HCT116 (cell line): ENCODE measurements around the gene PATL1. TPM values are rescaled to one million over a fixed set of nuclear protein-coding genes. Genes with fewer than 3 reads are reported as not detected.
A peak's percentile ranks its signal among the peaks of the same experiment; 100 is the strongest.

Experiments
- ATAC-seq: fragments of 200-7000 bp; cut with Tn5 transposase; 2 replicates; pipeline ENCODE4 v1.9.1; 2020; ENCODE audit warnings: mild to moderate bottlenecking, moderate library complexity
- BruUV-seq: library from RNA; stranded (reverse); fragments of 400-500 nt; replicated peaks from 2 replicates; lab custom pipeline; 2021; lab: Mats Ljungman, UMichigan
- CTCF ChIA-PET: fragments of 300-600 bp; sonication (Branson Sonifier 250); formaldehyde crosslinking; loops from one replicate; lab custom pipeline; 2021; ENCODE audit warnings: antibody characterized with exemption; lab: Charles Lee
- POLR2A ChIA-PET: fragments of 300-600, 350-600 bp; sonication (Branson Sonifier 250); formaldehyde crosslinking; loops from one replicate; lab custom pipeline; 2021; ENCODE audit warnings: antibody characterized with exemption; lab: Charles Lee
- RAD21 ChIA-PET, 2 experiments: fragments of 300-600 bp; sonication (Branson Sonifier 250); formaldehyde crosslinking; loops; one replicate each; lab custom pipeline; 2023; ENCODE audit warnings: low total read pairs in 2 of 2; ENCODE audit not compliant: uncharacterized antibody in 2 of 2, unreplicated experiment in 2 of 2, low non-redundant PET in 1 of 2; lab: Charles Lee
- DNase-seq: peaks from one replicate; pipeline ENCODE4 v3.0.0-alpha.2; 2010; ENCODE audit warnings: low read depth, low spot score
- H2AFZ ChIP-seq: fragments of 200-600 bp; shearing (Covaris generic), sonication (generic); 2 replicates; pipeline ENCODE4 v1.6.1; 2017; ENCODE audit warnings: low read depth, mixed run types, mixed read lengths, antibody characterized with exemption, low read length; ENCODE audit not compliant: poor library complexity, severe bottlenecking
- H3K27ac ChIP-seq: 2 replicates; pipeline ENCODE4 v1.5.1; 2012; ENCODE audit warnings: low read depth, low read length
- H3K27me3 ChIP-seq: fragments of 200-600 bp; sonication (generic); 2 replicates; pipeline ENCODE4 v1.6.1; 2016; ENCODE audit warnings: mixed run types, low read length, mixed read lengths; ENCODE audit not compliant: insufficient read depth
- H3K36me3 ChIP-seq, 2 experiments: fragments of 200-500 bp in 1 of 2; fragments of 200-600 bp in 1 of 2; sonication (Bioruptor generic) in 1 of 2; sonication (generic) in 1 of 2; 2 replicates each; pipeline versions ENCODE4 v1.5.1 to v1.6.1; 2014 to 2016; ENCODE audit warnings: low read length in 2 of 2, inconsistent platforms in 1 of 2, mixed read lengths in 1 of 2, mixed run types in 1 of 2; ENCODE audit not compliant: insufficient read depth in 2 of 2, control insufficient read depth in 1 of 2
- H3K4me1 ChIP-seq, 2 experiments: fragments of 200-600 bp in 1 of 2; sonication (generic) in 1 of 2; 2 replicates each; pipeline versions ENCODE4 v1.5.1 to v1.6.1; 2012 to 2017; ENCODE audit warnings: low read length in 2 of 2, inconsistent platforms in 1 of 2, mild to moderate bottlenecking in 1 of 2, mixed read lengths in 1 of 2, mixed run types in 1 of 2, moderate library complexity in 1 of 2; ENCODE audit not compliant: insufficient read depth in 2 of 2, control insufficient read depth in 1 of 2
- H3K4me2 ChIP-seq: fragments of 200-600 bp; sonication (generic); 2 replicates; pipeline ENCODE4 v1.6.1; 2017; ENCODE audit warnings: mixed run types, low read length, mixed read lengths
- H3K4me3 ChIP-seq, 2 experiments: fragments of 200-600 bp in 1 of 2; sonication (generic) in 1 of 2; replicated peaks in 1 of 2; 2 replicates each; pipeline ENCODE4 v1.5.1; 2011 to 2016; ENCODE audit warnings: low read length in 2 of 2, control low read depth in 1 of 2, low read depth in 1 of 2, mild to moderate bottlenecking in 1 of 2, mixed read lengths in 1 of 2, mixed run types in 1 of 2
- H3K79me2 ChIP-seq: fragments of 200-600 bp; sonication (generic); 2 replicates; pipeline ENCODE4 v1.6.1; 2017; ENCODE audit warnings: mild to moderate bottlenecking, mixed run types, low read length, moderate library complexity, mixed read lengths; ENCODE audit not compliant: insufficient read depth
- H3K9ac ChIP-seq: fragments of 200-600 bp; sonication (generic); 2 replicates; pipeline ENCODE4 v1.6.1; 2016; ENCODE audit warnings: low read length, mixed read lengths
- H3K9me2 ChIP-seq: fragments of 200-600 bp; sonication (generic), shearing (Covaris generic); 2 replicates; pipeline ENCODE4 v1.6.1; 2017; ENCODE audit warnings: mixed run types, mild to moderate bottlenecking, moderate library complexity; ENCODE audit not compliant: insufficient read depth
- H3K9me3 ChIP-seq, 2 experiments: fragments of 200-500 bp in 1 of 2; fragments of 200-600 bp in 1 of 2; sonication (Bioruptor generic) in 1 of 2; sonication (generic) in 1 of 2; 2 replicates each; pipeline ENCODE4 v1.6.1; 2014 to 2017; ENCODE audit warnings: low read length in 2 of 2, mixed read lengths in 2 of 2, inconsistent platforms in 1 of 2, low read depth in 1 of 2, mild to moderate bottlenecking in 1 of 2, mixed run types in 1 of 2, moderate library complexity in 1 of 2; ENCODE audit not compliant: control insufficient read depth in 1 of 2, insufficient read depth in 1 of 2
- H4K20me1 ChIP-seq: fragments of 200-600 bp; sonication (generic), shearing (Covaris generic); 2 replicates; pipeline ENCODE4 v1.6.1; 2017; ENCODE audit warnings: mixed run types, mild to moderate bottlenecking, moderate library complexity; ENCODE audit not compliant: insufficient read depth
- EGR1 ChIP-seq: IDR thresholded peaks from 2 replicates; pipeline ENCODE4 v1.6.1; 2012; ENCODE audit warnings: low read depth
- ELF1 ChIP-seq: IDR thresholded peaks from 2 replicates; pipeline ENCODE4 v1.6.1; 2012; ENCODE audit warnings: low read depth, borderline replicate concordance
- EZH2 ChIP-seq: fragments of 200-600 bp; sonication (generic); IDR thresholded peaks from 2 replicates; pipeline ENCODE4 v1.6.1; 2017; ENCODE audit warnings: antibody characterized with exemption, mixed run types
- EZH2phosphoT487 ChIP-seq: fragments of 200-600 bp; IDR thresholded peaks from 2 replicates; pipeline ENCODE4 v1.6.1; 2018; ENCODE audit warnings: antibody characterized with exemption, borderline replicate concordance
- JUND ChIP-seq: IDR thresholded peaks from 2 replicates; pipeline ENCODE4 v1.6.1; 2012
- POLR2A ChIP-seq: IDR thresholded peaks from 2 replicates; pipeline ENCODE4 v1.7.0; 2011; ENCODE audit warnings: borderline replicate concordance; ENCODE audit not compliant: insufficient read depth, insufficient read length; ENCODE audit errors: extremely low read depth
- POLR2AphosphoS5 ChIP-seq: IDR thresholded peaks from 2 replicates; pipeline ENCODE4 v1.6.1; 2011; ENCODE audit warnings: mild to moderate bottlenecking, low read depth, low read length, moderate library complexity
- ZFX ChIP-seq: fragments of 450-650 bp; IDR thresholded peaks from 2 replicates; pipeline ENCODE4 v1.6.1; 2017
- intact Hi-C: fragments of 100-400 bp; cut with micrococcal nuclease; formaldehyde crosslinking; loops from 2 replicates; pipeline ENCODE4 v1.10.0; 2022
- total RNA-seq: library from RNA; stranded (reverse); gene quantifications from one replicate; pipeline ENCODE4 v1.2.1, GENCODE V29; 2021; ENCODE audit not compliant: unreplicated experiment
- TF ChIP-seq, protein P1 (sequence below), 3 experiments: fragments of 200-600 bp in 1 of 3; sonication (generic) in 1 of 3; IDR thresholded peaks in 2 of 3; conservative IDR thresholded peaks in 1 of 3; 2 replicates each; pipeline ENCODE4 v1.5.1; 2012 to 2017; ENCODE audit warnings: low read depth in 2 of 3, low read length in 2 of 3, antibody characterized with exemption in 1 of 3, borderline replicate concordance in 1 of 3, control low read depth in 1 of 3, mild to moderate bottlenecking in 1 of 3, mixed read lengths in 1 of 3, mixed run types in 1 of 3, moderate library complexity in 1 of 3; ENCODE audit not compliant: insufficient read depth in 1 of 3
- TF ChIP-seq, protein P2 (sequence below): IDR thresholded peaks from 2 replicates; pipeline ENCODE4 v1.6.1; 2012

PATL1 gene
- total RNA-seq, 1 experiment from 2014 or later = 37.6 TPM

DNA sequence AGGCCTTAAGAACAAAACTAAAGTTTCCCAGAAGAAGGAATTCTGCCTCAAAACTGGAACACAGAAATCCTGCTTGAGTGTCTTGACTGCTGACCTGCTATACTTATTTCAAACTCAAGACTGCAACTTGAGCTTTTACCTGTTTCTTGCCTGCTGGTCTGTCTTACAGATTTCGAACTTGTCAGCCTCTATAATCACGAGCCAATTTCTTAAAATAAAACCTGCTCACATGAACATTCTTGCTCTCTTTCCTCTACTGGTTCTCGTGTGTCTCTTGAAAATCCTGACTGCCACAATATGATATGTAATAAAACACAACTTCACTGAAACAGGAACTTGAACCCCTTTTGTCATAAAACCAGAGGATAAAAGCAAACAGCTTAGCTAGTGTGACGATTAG lies 13.9 kb downstream of the PATL1 start (continued):
- TF ChIP-seq EZH2phosphoT487 = no peak
- no peak for TF ChIP-seq ZFX
- TF ChIP-seq, protein P1, sequence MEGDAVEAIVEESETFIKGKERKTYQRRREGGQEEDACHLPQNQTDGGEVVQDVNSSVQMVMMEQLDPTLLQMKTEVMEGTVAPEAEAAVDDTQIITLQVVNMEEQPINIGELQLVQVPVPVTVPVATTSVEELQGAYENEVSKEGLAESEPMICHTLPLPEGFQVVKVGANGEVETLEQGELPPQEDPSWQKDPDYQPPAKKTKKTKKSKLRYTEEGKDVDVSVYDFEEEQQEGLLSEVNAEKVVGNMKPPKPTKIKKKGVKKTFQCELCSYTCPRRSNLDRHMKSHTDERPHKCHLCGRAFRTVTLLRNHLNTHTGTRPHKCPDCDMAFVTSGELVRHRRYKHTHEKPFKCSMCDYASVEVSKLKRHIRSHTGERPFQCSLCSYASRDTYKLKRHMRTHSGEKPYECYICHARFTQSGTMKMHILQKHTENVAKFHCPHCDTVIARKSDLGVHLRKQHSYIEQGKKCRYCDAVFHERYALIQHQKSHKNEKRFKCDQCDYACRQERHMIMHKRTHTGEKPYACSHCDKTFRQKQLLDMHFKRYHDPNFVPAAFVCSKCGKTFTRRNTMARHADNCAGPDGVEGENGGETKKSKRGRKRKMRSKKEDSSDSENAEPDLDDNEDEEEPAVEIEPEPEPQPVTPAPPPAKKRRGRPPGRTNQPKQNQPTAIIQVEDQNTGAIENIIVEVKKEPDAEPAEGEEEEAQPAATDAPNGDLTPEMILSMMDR (IDR thresholded peaks at IDR 0.05 in 2 of 3, conservative IDR thresholded peaks at IDR 0.05 in 1 of 3; ENCODE audit: borderline replicate concordance in 1 of 3, insufficient read depth in 1 of 3, low read depth in 2 of 3, low read length in 2 of 3) = no peak
- TF ChIP-seq POLR2A = no peak
- no peak for TF ChIP-seq EZH2
- TF ChIP-seq, protein P2, sequence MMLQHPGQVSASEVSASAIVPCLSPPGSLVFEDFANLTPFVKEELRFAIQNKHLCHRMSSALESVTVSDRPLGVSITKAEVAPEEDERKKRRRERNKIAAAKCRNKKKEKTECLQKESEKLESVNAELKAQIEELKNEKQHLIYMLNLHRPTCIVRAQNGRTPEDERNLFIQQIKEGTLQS = no peak
- no peak for TF ChIP-seq EGR1

DNA sequence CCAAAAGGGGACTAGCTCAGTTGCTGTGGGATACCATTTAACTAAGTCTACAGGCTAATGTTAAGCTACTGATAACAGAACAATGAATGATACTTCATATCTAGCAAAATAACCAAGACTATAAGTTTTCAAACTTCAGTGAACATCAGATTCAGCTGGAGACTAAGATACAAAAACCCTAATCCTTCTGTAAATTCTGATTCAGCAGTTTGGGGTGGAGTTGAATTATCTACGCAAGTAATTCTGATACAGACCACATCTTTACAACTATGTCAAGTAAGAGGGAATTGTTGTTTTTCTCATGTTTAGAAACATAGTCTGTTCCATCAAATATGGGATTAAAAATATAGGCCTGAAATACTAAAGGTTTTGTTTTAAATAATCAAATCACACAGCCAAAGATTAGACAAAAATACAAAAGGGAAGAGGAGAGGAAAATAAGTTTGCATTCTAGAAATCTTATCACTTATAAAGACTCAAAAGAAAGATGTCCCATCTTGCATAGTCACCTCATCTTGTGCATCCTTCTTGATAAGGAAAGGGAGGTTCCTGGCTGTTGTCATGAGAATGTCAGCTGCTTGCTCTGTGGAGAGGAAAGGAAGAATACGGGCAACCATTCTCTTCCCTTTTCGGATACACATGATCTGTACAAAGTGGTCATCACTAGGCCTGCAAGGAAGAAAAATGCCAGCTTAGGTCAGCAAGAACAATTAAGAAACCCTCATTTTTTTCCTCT lies 21.4 kb downstream of the PATL1 start:
- intact Hi-C loops = no loop called here
- Histone ChIP-seq H3K4me1 (no peaks in the 10 kb centered on the region), H3K4me3 (no peak overlapping the region), H3K27me3 (no peaks in the 10 kb centered on the region), H2AFZ (no peak overlapping the region)
- POLR2A ChIA-PET = no interaction called here
- TF ChIP-seq, protein P2 = no peak
- TF ChIP-seq POLR2AphosphoS5 (no peak), JUND (no peak), ELF1 (no peak)
- TF ChIP-seq, all 23 proteins: peak for 0
- Histone ChIP-seq H3K9me2 (no peaks in the 10 kb centered on the region), H3K9ac (no peak overlapping the region), H4K20me1 (no peaks in the 10 kb centered on the region; the same call in 1 of the 2 replicates), H3K9me3 (no peaks in the 10 kb centered on the region), H3K36me3 (peaks cover 65 to 79% of the 10 kb centered on the region in 2 experiments), H3K27ac (no peak overlapping the region), H3K4me2 (no peak overlapping the region), H3K79me2 (no peaks in the 10 kb centered on the region)
- TSS peak; percentile 14 for BruUV-seq
- CTCF ChIA-PET = no interaction called here
- ATAC-seq (no peak), DNase-seq (no peak)
- RAD21 ChIA-PET = no interaction called here
